Measurements from ENCODE around the gene ZDHHC24.

Gene ZDHHC24

DNA sequence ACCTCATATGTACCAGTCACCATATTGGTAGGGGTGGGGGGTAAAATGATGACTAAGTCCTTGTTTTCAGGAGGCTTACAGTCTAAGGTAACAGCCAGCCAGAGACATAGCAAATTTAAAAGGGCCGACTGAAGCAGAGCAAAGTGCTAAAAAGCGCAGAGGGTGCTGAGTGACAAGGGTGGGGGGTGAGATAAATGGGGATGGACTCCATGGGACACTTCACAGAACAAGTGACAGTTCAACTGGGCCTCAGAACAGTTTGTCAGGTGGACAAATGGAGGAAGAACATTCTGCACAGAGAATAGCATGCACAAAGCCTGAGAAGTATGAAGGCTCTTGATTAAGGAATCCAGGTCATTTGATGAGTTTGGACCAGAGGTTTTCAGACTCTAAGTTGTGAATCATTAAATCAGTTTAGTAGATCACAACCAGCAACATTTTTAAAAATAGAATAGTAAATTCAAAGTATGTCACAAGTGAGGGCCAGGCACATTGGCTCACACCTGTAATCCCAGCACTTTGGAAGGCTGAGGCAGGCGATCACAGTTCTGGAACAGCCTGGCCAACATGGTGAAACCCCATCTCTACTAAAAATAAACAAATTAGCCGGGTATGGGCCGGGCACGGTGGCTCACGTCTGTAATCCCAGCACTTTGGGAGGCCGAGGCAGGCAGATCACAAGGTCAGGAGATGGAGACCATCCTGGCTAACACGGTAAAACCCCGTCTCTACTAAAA lies 21.4 kb downstream of the ZDHHC24 start:
- TF ChIP-seq EZH2phosphoT487 (IDR thresholded peaks at IDR 0.05; ENCODE audit: borderline replicate concordance): no peak
- no peak for TF ChIP-seq CTCF (conservative IDR thresholded peaks at IDR 0.05; ENCODE audit: low read length)
- H3K9me3 ChIP-seq (ENCODE audit: insufficient read depth, low read depth, low read length): no peaks in the 10 kb centered on the region

GRCh38 chr11:66523611-66524010 lies 22.2 kb downstream of the ZDHHC24 start:
- H4K20me1 ChIP-seq (ENCODE audit: insufficient read depth, low read length, poor library complexity, severe bottlenecking): no peaks in the 10 kb centered on the region
- no peaks in the 10 kb centered on the region for H3K36me3 ChIP-seq (ENCODE audit: insufficient read depth, low read length)
- no peak overlapping the region for H3K9ac ChIP-seq (ENCODE audit: low read depth, low read length, poor library complexity, severe bottlenecking)

More for the DNA sequence above, 21.4 kb downstream of the ZDHHC24 start:
- Histone ChIP-seq H3K9ac (ENCODE audit: low read depth, low read length, poor library complexity, severe bottlenecking) (no peak overlapping the region), H3K79me2 (ENCODE audit: insufficient read depth, low read length) (no peaks in the 10 kb centered on the region), H3K27me3 (ENCODE audit: insufficient read depth, low read length, poor library complexity, severe bottlenecking) (no peaks in the 10 kb centered on the region), H3K4me2 (ENCODE audit: low read depth, low read length, poor library complexity, severe bottlenecking) (no peak overlapping the region), H4K20me1 (ENCODE audit: insufficient read depth, low read length, poor library complexity, severe bottlenecking) (no peaks in the 10 kb centered on the region), H3K36me3 (ENCODE audit: insufficient read depth, low read length) (no peaks in the 10 kb centered on the region), H3K4me1 (ENCODE audit: insufficient read depth, low read length, poor library complexity, severe bottlenecking) (no peaks in the 10 kb centered on the region), H3K9me2 (replicated peaks; ENCODE audit: low read depth, low read length) (no peaks in the 10 kb centered on the region), H3F3A (ENCODE audit: low read depth) (no peaks in the 10 kb centered on the region), H2AFZ (ENCODE audit: low read length) (no peak overlapping the region), H3K4me3 (ENCODE audit: low read length, poor library complexity, severe bottlenecking) (no peak overlapping the region)

DNA sequence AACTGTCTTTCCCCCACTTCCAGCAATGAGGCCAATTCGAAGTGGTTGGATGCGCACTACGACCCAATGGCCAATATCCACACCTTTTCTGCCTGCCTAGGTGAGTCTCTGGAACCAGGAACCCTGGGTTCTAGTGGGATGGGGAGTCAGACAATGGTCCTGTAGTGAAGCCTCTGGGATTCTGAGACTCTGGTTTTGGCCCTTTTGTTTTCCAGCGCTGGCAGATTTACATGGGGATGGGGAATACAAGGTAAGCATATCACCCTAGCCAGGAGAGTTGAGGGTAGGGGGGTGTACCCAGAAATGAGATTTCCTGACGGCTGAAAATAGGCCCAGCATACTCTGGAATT lies 34.9 kb downstream of the ZDHHC24 start:
- H3K9ac ChIP-seq (ENCODE audit: low read depth, low read length, poor library complexity, severe bottlenecking): peak overlapping the region; percentile 24
- H3K36me3 ChIP-seq (ENCODE audit: insufficient read depth, low read length): no peaks in the 10 kb centered on the region; the same call in 1 of the 2 replicates
- H3K9me3 ChIP-seq (ENCODE audit: insufficient read depth, low read depth, low read length): no peaks in the 10 kb centered on the region
- H2AFZ ChIP-seq (ENCODE audit: low read length): peak overlapping the region; percentile 87; the same call in 1 of the 2 replicates
- TF ChIP-seq EZH2phosphoT487 (IDR thresholded peaks at IDR 0.05; ENCODE audit: borderline replicate concordance) (no peak), CTCF (conservative IDR thresholded peaks at IDR 0.05; ENCODE audit: low read length) (no peak)
- H3K4me2 ChIP-seq (ENCODE audit: low read depth, low read length, poor library complexity, severe bottlenecking): peak overlapping the region; percentile 77
- H3K4me1 ChIP-seq (ENCODE audit: insufficient read depth, low read length, poor library complexity, severe bottlenecking): peaks cover 4% of the 10 kb centered on the region
- H3K4me3 ChIP-seq (ENCODE audit: low read length, poor library complexity, severe bottlenecking): peak overlapping the region; percentile 81
- H3K27me3 ChIP-seq (ENCODE audit: insufficient read depth, low read length, poor library complexity, severe bottlenecking): no peaks in the 10 kb centered on the region
- H3K79me2 ChIP-seq (ENCODE audit: insufficient read depth, low read length): no peaks in the 10 kb centered on the region
- no peaks in the 10 kb centered on the region for H3K9me2 ChIP-seq (replicated peaks; ENCODE audit: low read depth, low read length)
- no peaks in the 10 kb centered on the region for H4K20me1 ChIP-seq (ENCODE audit: insufficient read depth, low read length, poor library complexity, severe bottlenecking)
- no peaks in the 10 kb centered on the region for H3F3A ChIP-seq (ENCODE audit: low read depth)

More at GRCh38 chr11:66523611-66524010, 22.2 kb downstream of the ZDHHC24 start:
- no peaks in the 10 kb centered on the region for H3F3A ChIP-seq (ENCODE audit: low read depth)
- no peaks in the 10 kb centered on the region for H3K9me3 ChIP-seq (ENCODE audit: insufficient read depth, low read depth, low read length)
- TF ChIP-seq CTCF (conservative IDR thresholded peaks at IDR 0.05; ENCODE audit: low read length) (no peak), EZH2phosphoT487 (IDR thresholded peaks at IDR 0.05; ENCODE audit: borderline replicate concordance) (no peak)
- H2AFZ ChIP-seq (ENCODE audit: low read length): no peak overlapping the region
- H3K79me2 ChIP-seq (ENCODE audit: insufficient read depth, low read length): no peaks in the 10 kb centered on the region
- no peaks in the 10 kb centered on the region for H3K27me3 ChIP-seq (ENCODE audit: insufficient read depth, low read length, poor library complexity, severe bottlenecking)
- H3K4me2 ChIP-seq (ENCODE audit: low read depth, low read length, poor library complexity, severe bottlenecking): no peak overlapping the region
- no peaks in the 10 kb centered on the region for H3K4me1 ChIP-seq (ENCODE audit: insufficient read depth, low read length, poor library complexity, severe bottlenecking)
- H3K9me2 ChIP-seq (replicated peaks; ENCODE audit: low read depth, low read length): no peaks in the 10 kb centered on the region
- no peak overlapping the region for H3K4me3 ChIP-seq (ENCODE audit: low read length, poor library complexity, severe bottlenecking)

Measured in Loucy (cell line).